Midbrain (tissue), 1 donor: ENCODE measurements around the gene OR10H1.
"Not testable (repeated sequence)": the region's sequence is repeated elsewhere in the genome, so short reads cannot be mapped to it uniquely, and the experiment has no call there.

Experiments
- DNase-seq: peaks from one replicate; lab custom pipeline; 2025; lab: John Stamatoyannopoulos, UW

OR10H1 gene

DNA sequence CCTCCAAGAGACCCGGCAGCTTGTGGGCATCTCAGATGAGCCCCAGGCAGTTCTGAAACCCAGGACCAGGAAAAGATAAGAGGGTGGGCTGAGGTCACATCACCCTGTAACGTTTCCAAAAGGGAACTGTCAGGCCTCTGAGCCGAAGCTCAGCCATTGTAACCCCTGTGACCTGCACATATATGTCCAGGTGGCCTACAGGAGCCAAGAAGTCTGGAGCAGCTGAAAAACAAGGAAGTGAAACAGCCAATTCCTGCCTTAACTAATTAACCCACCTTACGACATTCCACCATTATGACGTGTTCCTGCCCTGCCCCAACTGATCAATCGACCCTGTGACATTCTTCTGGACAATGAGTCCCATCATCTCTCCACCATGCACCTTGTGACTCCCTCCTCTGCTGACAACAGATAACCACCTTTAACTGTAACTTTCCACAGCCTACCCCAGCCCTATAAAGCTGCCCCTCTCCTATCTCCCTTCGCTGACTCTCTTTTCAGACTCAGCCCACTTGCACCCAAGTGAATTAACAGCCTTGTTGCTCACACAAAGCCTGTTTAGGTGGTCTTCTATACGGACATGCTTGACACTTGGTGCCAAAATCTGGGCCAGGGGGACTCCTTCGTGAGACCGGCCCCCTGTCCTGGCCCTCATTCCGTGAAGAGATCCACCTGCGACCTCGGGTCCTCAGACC lies 13.3 kb upstream of the OR10H1 start:
- not testable (repeated sequence) for DNase-seq

DNA sequence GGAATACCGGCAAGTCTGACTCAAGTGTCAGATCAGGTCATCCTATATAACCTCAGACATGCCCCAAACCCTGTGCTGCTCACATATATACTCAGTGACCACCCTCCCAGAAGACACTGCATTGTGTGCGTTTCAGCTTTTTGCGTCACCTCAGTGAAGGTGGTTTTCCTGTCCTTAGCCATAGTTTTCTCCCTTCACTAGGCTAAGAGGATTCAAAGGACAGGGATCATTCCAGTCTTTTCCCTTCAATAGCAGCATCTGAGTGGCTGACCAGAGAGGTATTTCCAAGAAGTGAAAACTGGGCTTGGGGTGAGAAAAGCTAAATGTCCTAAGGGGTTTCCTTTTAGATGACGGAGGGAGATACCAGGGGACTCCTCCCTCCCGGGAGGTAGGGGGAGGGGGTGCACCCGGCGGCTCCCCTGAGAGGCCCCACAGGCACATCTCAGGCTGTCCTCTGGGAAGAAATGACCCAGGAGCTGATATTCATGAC lies 12.7 kb upstream of the OR10H1 start:
- DNase-seq = no peak

DNA sequence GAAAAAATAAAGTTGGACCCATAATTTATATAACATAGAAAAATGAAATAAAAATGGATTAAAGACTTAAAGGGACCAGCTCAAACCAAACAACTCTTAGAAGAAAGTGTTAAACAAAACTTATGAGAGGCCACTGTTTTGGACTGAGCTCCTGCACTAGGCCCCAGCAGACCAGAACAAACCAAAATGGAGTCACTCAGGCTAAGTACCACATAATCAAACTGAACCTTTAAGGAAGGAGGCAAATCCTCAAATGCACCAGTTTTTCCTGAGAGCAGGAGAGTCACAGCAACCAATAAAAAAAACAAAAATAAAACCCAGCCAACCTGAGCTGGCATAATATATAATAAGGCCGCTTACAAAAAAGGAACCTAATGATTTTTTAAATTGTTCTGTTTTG lies 10.3 kb upstream of the OR10H1 start:
- no peak for DNase-seq

DNA sequence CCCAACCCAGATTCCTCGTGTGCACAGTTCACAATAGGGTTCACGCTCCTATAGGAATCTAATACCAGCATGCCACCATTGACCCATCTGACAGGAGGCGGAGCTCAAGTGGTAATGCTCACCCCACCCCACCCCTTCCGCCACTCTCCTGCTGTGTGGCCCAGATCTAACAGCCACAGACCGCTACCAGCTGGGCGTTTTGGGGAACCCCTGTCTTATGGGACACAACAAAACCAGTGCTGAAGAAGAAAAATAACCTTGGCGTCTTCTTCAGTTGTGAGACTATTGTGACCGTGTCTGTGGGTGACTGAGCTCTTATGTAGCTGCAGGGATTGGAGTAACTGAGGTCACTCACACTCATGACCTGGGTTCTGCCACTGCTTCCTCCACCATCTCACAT lies 5.2 kb upstream of the OR10H1 start:
- no peak for DNase-seq

GRCh38 chr19:15813916-15814315 lies 1.5 kb downstream of the OR10H1 start:
- DNase-seq = no peak

GRCh38 chr19:15812060-15812722 lies 3.3 kb downstream of the OR10H1 start:
- DNase-seq = no peak

- no peak for DNase-seq
Measured at GRCh38 chr19:15811476-15811875, 4.0 kb downstream of the OR10H1 start.

GRCh38 chr19:15810335-15810734 lies 5.1 kb downstream of the OR10H1 start:
- DNase-seq = no peak

DNA sequence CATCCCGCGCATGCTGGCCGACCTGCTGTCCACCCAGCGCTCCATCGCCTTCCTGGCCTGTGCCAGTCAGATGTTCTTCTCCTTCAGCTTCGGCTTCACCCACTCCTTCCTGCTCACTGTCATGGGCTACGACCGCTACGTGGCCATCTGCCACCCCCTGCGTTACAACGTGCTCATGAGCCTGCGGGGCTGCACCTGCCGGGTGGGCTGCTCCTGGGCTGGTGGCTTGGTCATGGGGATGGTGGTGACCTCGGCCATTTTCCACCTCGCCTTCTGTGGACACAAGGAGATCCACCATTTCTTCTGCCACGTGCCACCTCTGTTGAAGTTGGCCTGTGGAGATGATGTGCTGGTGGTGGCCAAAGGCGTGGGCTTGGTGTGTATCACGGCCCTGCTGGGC lies 21.2 kb downstream of the OR10H1 start:
- not testable (repeated sequence) for DNase-seq

GRCh38 chr19:15790096-15790495 lies 25.4 kb downstream of the OR10H1 start:
- no peak for DNase-seq

- DNase-seq = no peak
Measured at GRCh38 chr19:15788594-15789270, 26.7 kb downstream of the OR10H1 start.

DNA sequence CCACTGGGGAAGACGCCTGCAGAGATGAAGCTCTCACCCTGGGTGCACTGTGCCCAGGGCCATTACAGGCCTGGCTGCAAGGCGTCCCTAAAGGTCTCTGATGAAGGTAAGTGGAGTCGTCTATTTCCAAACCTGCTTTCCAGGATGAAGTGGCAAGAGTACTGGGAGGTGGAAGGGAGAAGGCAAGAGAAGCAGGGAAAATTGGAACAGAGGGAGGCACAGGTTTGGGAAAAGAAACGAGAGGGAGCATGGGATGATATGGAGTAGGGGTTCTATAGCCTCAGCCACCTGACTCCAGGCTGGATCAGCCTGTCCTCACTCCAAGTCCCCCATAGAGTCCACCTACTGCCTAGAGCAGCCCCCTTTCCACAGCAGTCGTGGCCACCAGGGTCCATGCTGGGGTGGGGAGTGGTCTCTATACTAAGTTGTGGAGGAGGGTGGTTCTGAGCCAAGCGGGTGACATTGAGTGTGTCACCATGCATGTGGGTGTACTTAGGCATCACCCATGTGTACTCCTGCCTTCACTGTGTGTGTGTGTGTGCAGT lies 27.8 kb downstream of the OR10H1 start, which contains the start of gene OR10H5:
TSS of gene OR10H5 (plus strand) at position 51 of the 545 bp plus-strand sequence. CDS start 6,388 bp downstream, outside the sequence.
- DNase-seq = no peak

DNA sequence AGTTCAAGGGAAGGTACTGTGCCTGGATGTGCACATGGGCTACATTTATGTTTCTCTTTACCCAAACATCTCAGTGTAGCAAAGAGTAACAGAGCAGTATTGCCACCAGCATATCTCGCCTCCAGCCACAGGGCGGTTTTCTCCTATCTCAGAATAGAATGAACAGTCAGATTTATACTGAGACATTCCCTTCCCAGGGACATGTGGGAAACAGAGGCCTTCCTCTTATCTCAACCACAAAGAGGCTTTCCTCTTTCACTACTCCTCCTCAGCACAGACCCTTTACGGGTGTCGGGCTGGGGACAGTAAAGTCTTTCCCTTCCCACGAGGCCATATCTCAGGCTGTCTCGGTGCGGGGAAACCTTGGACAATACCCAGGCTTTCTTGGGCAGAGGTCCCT lies 32.6 kb downstream of the OR10H1 start:
- DNase-seq = not testable (repeated sequence)

GRCh38 chr19:15782211-15782610 lies 33.3 kb downstream of the OR10H1 start:
- no peak for DNase-seq

GRCh38 chr19:15781661-15782060 lies 33.8 kb downstream of the OR10H1 start:
- no peak for DNase-seq

DNA sequence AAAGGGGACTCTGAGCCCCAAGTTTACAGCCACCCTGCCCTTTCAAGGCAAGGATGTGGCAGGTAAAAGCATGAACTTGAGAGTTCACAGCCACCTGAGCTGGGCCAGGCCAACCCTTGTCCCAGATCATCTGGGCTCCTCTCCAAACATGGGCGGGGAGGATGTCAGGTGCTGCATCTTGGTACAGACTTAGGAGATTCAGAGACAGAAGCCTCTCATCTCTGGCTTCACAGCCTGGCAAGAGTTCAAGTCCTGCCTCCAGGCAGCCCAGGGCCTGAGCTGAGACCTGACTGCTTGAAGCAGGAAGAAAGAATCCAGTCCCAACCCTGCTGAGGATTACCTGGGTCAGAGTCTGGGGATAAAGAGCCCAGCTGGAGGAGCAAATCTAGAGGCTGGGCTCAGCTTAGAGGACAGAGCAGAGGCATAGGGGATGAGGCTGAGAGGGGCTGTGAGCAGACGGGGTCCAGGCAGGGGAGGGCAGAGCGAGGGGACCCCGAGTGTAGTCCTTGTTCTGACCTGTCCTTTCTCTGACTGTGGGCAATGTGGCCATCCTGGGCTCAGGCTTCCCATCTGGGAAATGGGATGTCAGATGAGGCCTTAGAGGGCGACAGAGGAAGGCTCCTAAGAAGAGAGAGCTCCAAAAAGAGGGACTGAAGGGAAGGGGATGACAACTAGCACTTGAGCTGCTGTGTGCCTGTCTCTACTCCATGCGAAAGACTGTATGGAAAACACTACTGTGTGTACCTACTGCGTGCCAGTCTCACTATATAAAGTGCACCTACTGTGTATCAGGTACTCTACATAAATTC lies 34.6 kb downstream of the OR10H1 start:
- peak; percentile 5 for DNase-seq

DNA sequence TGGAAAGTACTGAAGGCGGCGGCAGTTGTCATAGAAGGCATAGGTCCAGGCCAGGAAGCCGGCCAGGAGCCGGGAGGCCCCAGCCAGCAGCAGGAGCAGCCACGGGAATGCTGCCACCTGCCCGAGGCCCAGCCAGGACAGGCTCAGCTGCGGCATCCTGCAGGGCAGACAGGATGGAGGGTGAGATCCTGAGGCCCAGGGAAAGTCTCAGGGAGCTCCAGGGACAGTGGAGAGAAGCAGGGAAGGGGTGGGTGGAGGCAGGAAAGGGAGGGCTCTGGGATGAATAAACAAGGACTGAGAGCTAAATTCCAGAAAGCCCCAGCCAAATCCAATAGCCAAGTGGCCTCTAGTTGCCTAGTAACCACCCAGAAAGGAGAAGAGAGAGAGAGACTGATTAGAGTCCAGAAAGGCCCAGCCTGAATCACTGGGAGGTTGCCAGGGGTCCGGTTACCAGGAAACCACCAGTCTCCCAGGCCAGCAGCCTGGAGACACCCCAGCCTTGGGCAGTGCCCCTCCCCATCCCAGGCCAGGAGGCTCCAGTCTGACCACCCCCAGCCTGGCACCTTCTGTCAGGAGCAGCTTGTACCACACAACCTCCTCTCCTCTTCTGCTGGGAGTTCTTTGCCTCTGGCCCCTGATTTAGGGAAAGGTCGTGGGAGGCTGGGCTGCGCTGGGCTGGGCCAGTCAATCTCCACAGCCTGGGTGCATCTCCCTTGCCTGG lies 35.5 kb downstream of the OR10H1 start:
- DNase-seq = peak; percentile 89

GRCh38 chr19:15776991-15777970 lies 38.2 kb downstream of the OR10H1 start:
- no peak for DNase-seq

DNA sequence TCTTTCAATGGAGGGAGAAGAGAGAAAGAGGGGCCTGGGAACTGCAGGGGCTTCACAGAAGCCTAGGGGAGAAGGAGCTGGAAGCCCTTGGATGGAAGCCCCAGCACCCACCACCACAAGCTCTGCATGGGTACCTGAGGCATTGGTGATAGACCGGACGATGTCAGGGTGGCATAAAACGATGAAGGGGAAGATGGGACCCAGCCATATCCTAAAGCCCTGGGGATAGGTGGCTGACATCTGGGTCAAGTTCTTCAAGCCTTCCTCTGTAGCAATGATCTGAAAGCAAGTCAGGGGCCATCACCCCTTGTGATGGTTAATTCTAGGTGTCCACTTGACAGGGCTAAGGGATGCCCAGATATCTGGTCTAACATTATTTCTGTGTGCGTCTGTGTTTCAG lies 39.2 kb downstream of the OR10H1 start:
- DNase-seq = no peak

DNA sequence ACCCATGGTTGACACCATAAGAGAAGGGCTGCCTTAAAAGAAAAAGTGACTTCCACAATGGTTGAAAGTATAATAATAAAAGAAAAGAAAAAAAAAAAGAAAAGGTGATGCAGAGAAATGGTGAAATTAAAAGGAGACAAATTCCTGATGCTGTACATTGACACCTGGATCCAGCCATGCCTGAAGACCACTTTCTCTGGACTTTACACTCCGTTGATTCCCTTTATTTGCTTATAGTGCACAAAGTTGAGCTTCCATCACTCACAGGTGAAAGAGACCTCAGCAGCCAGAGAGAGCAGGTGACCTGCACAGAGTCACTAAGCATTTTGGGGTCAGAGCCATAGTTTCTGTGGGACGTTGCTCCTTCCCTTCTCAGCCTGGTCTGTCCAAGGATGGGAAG lies 40.2 kb downstream of the OR10H1 start:
- DNase-seq = no peak
